D721Med (cell line): ENCODE data around the gene PBX3.

ENCODE experiments used
- DNase-seq: peaks from one replicate; pipeline ENCODE4 v3.0.0; 2011; ENCODE audit warnings: low spot score; ENCODE audit not compliant: insufficient read length
- FAIRE-seq: peaks from 2 replicates; lab custom pipeline; 2011; peaks lifted over from hg19 to GRCh38; lab: Jason Lieb, UNC
- TF ChIP-seq, protein P1 (sequence below): IDR thresholded peaks from 2 replicates; pipeline ENCODE4 v1.5.1; 2012; ENCODE audit warnings: mild to moderate bottlenecking, control low read depth; ENCODE audit not compliant: insufficient read depth; ENCODE audit errors: missing control alignments

The PBX3 gene

GRCh38 chr9:126000731-126001580, 253.8 kb downstream of the PBX3 start:
- DNase-seq (no peak), FAIRE-seq (no peak)
- TF ChIP-seq, protein P1, sequence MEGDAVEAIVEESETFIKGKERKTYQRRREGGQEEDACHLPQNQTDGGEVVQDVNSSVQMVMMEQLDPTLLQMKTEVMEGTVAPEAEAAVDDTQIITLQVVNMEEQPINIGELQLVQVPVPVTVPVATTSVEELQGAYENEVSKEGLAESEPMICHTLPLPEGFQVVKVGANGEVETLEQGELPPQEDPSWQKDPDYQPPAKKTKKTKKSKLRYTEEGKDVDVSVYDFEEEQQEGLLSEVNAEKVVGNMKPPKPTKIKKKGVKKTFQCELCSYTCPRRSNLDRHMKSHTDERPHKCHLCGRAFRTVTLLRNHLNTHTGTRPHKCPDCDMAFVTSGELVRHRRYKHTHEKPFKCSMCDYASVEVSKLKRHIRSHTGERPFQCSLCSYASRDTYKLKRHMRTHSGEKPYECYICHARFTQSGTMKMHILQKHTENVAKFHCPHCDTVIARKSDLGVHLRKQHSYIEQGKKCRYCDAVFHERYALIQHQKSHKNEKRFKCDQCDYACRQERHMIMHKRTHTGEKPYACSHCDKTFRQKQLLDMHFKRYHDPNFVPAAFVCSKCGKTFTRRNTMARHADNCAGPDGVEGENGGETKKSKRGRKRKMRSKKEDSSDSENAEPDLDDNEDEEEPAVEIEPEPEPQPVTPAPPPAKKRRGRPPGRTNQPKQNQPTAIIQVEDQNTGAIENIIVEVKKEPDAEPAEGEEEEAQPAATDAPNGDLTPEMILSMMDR, result no peak

- DNase-seq (no peak), FAIRE-seq (no peak)
- TF ChIP-seq, protein P1, result no peak
Measured at GRCh38 chr9:126001581-126002225, 254.5 kb downstream of the PBX3 start.

DNA sequence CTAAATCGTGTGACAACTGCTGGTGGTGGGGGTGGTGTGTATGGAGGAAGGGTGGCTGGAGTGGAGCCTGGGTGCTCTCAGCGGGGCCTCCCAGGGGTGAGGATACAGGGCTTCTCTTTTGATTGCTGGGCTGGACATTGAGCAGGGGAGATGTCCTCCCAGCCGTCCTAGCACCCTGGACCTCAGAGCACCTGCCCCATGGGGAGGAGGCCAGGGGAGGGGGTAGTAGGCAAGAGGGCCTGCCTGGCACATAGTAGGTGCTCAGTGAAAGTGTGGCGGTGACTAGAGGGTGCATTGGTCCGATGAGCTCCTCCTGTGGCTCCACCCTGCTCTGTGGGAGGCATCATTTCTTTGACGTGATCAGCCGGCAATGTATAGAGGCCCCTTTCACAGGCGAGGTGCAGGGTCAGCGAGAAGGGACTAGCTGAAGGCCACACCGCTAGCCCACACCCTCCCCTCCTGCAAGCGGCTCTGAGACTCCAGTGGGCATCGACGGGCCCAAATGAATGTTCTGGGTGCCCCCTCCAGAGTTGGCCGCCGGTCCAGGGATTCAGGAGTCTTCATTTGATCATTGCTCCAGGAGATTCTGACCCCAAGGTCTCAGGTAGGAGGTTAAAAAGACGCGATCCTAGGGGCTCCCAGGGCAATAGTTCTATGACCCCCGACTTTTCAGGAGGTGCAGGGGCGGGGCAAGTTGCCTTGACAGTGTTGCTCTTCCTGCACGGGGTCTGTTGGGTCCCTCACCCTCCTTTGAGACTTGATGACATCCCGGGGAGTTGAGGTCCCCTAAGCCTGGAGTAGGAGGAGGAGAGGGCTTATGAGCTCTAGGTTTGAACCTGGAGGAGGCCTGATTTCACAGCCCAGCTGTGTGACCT, 255.5 kb downstream of the PBX3 start:
- DNase-seq (no peak), FAIRE-seq (no peak)
- TF ChIP-seq, protein P1, result no peak

DNA sequence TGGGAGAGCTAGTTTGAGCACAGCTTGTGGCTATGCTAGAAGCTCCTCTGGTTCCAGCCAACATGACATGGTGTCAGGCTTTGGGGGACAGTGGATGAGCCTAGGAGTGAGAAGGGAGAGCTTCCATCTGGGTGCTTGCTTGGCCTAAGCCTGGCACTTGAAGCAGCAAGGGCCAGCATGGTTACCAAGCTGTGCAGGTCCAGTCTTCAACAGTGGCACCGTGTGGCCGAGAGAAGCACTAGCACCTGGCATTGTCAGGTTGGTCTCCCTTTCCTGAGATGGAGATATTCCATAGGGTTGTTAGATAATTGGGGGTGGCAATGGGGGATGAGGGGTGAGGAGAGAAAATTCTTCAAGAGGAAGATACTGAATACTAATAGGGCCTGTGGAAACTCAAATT, 261.9 kb downstream of the PBX3 start:
- FAIRE-seq (no peak), DNase-seq (no peak)
- TF ChIP-seq, protein P1, result no peak

GRCh38 chr9:126014726-126015125, 267.6 kb downstream of the PBX3 start:
- no peak for DNase-seq
- TF ChIP-seq, protein P1, result no peak
- no peak for FAIRE-seq

DNA sequence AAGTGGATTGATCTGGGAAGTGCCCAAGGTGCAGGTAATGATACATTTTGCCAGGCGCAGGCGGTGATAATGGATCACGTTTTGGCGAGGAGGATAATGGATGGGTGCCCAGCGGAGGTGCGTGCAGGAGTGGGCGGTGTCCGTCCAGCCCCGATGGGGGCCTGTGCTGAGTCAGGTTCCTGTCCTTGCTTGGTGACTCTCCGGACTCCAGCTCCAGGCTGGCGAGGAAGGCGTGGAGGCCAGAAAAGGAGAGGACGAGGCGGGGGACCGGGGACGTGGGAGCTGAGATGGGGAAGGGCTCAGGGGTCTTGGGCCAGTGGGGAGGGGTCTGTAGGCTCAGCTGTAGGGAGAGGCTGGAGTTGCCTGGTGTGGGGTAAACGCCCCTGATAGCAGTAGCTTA, 268.3 kb downstream of the PBX3 start:
- TF ChIP-seq, protein P1, result no peak
- DNase-seq (no peak), FAIRE-seq (no peak)
